ENCODE results near the gene RMRP. TPM values are rescaled to one million over a fixed set of nuclear protein-coding genes. Genes with fewer than 3 reads are reported as not detected.
A peak's percentile ranks its signal among the peaks of the same experiment; 100 is the strongest.

RMRP gene
- total RNA-seq, 2 donors from 2014 or later: 431 TPM; not detected in 1

DNA sequence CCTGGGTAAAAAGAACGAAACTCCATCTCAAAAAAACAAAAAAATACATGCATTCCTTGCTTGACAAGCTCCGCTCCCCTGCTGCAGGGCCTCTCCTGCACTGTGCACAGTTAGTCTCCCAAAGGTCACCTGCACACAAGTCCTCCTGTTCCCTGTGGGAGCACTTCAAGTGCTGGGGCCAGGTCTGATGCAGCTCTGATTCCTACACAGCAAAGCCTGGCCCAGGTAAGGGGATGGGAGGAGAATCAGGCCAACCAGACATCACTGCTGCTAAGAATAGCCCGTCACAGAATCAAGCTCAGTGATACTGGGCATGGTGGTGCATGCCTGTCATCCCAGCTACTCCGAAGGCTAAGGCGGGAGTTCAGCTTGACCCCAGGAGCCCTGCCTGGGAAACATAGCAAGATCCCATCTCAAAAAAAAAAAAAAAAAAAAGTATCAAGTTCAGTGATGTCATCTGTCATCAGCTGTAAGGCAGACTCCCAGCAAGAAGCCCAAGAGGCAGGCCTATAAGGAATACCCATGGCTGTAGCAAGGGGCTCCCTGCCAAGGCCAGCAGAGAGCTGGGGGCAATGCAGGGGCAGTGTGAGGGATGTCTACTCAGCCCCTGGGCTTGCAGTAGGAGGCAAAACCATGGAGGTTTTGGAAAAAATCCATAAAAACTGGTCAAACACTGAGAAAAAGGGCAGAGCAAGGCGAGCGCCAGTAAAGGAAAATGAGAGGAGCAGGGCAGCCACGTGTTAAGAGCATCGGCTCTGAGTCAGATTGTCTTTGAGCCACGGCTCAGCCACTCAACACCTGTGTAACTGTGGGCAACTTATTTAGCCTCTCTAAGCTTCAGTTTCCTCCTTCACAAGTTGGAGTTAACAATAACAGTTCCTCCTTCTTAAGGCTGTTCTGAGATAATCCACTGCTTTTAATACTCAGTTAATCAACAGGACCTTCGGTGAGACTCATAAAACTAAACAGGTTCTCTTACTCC lies 28.7 kb upstream of the RMRP start:
- H3K9me3 ChIP-seq: no peaks in the 10 kb centered on the region
- H3K27me3 ChIP-seq: no peaks in the 10 kb centered on the region
- H3K4me3 ChIP-seq: peak overlapping the region; percentile 70 to 74
- TF ChIP-seq, protein P1, sequence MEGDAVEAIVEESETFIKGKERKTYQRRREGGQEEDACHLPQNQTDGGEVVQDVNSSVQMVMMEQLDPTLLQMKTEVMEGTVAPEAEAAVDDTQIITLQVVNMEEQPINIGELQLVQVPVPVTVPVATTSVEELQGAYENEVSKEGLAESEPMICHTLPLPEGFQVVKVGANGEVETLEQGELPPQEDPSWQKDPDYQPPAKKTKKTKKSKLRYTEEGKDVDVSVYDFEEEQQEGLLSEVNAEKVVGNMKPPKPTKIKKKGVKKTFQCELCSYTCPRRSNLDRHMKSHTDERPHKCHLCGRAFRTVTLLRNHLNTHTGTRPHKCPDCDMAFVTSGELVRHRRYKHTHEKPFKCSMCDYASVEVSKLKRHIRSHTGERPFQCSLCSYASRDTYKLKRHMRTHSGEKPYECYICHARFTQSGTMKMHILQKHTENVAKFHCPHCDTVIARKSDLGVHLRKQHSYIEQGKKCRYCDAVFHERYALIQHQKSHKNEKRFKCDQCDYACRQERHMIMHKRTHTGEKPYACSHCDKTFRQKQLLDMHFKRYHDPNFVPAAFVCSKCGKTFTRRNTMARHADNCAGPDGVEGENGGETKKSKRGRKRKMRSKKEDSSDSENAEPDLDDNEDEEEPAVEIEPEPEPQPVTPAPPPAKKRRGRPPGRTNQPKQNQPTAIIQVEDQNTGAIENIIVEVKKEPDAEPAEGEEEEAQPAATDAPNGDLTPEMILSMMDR (IDR thresholded peaks at IDR 0.05): no peak
- H3K4me1 ChIP-seq: peaks cover 0 to 56% of the 10 kb centered on the region in 2 donors
- no peak for DNase-seq (ENCODE audit: low spot score)
- H3K36me3 ChIP-seq: peaks cover 50% of the 10 kb centered on the region
- peak overlapping the region; percentile 97 to 99 for H3K27ac ChIP-seq

DNA sequence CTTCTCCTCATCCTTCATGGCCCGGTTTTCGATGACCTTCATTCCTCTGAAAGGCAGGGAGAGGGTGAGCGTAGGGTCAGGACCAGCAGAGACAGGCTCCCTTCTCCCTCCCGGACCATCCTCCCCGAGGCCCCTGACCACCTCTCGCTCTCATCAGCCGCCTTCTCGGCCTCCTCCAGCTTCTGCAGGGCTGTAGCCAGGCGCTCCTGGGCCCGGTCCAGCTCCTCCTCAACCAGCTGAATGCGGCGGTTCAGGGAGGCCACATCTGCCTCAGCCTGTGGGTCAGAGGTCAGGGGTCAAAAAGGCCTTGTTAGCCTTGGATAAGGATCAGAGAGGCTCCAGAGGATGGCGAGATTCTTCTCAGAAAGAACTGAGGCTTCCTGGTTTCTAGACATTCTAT lies 27.7 kb upstream of the RMRP start:
- H3K27me3 ChIP-seq: no peaks in the 10 kb centered on the region
- DNase-seq (ENCODE audit: low spot score): no peak
- no peaks in the 10 kb centered on the region for H3K9me3 ChIP-seq
- H3K36me3 ChIP-seq: peaks cover 50% of the 10 kb centered on the region
- peak overlapping the region; percentile 97 to 99 for H3K27ac ChIP-seq
- peaks cover 0 to 51% of the 10 kb centered on the region in 2 donors for H3K4me1 ChIP-seq
- H3K4me3 ChIP-seq: peak overlapping the region; percentile 2 to 3
- TF ChIP-seq, protein P1 (IDR thresholded peaks at IDR 0.05): no peak

DNA sequence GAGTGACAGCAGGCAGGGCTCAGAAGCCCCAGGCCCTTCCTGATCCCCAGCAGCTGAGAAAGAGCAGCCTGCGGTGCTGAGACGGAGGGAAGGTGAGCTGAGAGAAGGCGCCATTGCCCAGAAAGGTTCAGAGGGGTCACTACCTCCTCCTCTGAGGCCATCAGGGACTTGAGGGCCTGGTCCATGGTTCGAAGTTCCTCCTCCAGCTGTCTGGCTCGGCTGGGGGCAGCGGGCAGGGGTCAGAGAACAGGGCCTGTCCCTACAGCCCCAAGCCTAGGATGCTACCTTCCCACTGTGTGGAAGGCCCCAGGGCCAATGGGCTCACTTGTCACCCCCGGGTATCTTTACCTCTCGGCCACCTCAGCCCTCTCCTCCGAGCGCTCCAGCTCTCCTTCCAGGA lies 27.1 kb upstream of the RMRP start:
- Histone ChIP-seq H3K4me3 (peak overlapping the region in 1 of 2 donors; percentile 2), H3K9me3 (no peaks in the 10 kb centered on the region), H3K27me3 (no peaks in the 10 kb centered on the region), H3K36me3 (peaks cover 50% of the 10 kb centered on the region), H3K4me1 (peaks cover 0 to 47% of the 10 kb centered on the region in 2 donors), H3K27ac (peak overlapping the region; percentile 49 to 97)
- TF ChIP-seq, protein P1 (IDR thresholded peaks at IDR 0.05): no peak
- DNase-seq (ENCODE audit: low spot score): no peak

DNA sequence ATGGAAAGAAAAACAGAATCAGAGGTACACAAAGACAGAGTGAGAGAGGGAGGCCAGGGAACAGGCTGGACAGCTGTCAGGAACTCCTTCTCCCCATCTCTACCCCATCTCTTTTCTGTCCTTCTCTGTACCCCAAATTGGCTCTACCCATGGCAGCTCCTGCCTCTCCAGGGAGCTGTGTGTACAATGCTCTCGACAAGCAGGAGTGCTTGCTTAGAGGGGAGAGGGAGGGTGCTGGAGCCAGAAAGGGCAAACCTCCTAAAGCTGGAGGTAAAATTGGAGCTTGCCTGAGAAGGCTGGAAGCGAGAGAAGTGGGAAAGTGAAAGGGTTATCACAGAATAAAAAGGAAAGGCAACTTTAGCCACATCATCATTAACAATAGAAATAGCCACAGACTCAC lies 25.5 kb upstream of the RMRP start:
- H3K4me3 ChIP-seq: no peak overlapping the region
- H3K27me3 ChIP-seq: no peaks in the 10 kb centered on the region
- no peak overlapping the region for H3K27ac ChIP-seq
- peaks cover 50% of the 10 kb centered on the region for H3K36me3 ChIP-seq
- peaks cover 0 to 37% of the 10 kb centered on the region in 2 donors for H3K4me1 ChIP-seq
- DNase-seq (ENCODE audit: low spot score): no peak
- no peaks in the 10 kb centered on the region for H3K9me3 ChIP-seq
- TF ChIP-seq, protein P1 (IDR thresholded peaks at IDR 0.05): no peak

DNA sequence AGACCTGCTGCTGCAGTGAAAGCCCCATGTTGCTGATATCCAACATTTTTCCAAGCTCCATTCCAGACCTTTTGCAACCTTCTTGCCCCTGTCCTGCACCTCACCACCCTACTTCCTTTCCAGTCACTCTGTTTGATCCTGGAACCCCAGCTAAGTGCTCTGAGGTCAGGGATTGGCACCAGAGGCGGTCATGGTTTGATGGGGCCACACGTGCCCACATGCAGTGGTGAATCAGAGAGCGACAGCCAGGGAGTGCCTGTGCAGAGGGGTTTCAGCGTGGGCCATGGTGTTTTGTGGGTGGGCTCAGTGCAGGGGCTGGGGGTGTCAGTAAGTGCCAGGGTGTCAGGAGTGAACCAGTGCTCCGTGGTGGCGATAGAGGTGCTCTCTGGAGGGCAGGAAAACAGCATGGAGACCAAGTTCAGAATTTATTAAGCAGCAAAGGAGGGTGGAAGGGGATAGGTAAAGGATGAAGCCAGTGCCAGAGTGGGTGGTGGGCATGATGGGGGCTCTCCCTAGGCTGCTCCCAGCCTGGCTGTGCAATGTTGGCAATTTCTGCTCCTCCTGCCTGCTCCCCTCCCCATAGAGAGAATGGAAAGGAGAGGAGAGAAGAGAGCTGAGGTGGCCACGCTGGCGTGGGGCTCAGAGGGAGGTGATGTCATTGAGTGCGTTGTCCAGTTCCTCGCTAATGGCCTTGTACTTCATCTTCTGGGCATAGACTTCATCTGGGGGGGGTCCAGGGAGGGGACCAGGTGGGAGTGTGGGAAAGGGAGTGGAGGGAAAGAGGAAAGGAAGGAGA lies 24.9 kb upstream of the RMRP start:
- DNase-seq (ENCODE audit: low spot score): no peak
- H3K4me1 ChIP-seq: peaks cover 0 to 31% of the 10 kb centered on the region in 2 donors
- H3K27ac ChIP-seq: no peak overlapping the region
- TF ChIP-seq, protein P1 (IDR thresholded peaks at IDR 0.05): no peak
- H3K27me3 ChIP-seq: no peaks in the 10 kb centered on the region
- no peak overlapping the region for H3K4me3 ChIP-seq
- no peaks in the 10 kb centered on the region for H3K9me3 ChIP-seq
- H3K36me3 ChIP-seq: peaks cover 45% of the 10 kb centered on the region

All from right atrium auricular region (tissue), 2 donors.